Sigmoid colon (tissue), 7 donors: ENCODE data around the gene MORC2. TPM values are rescaled to one million over a fixed set of nuclear protein-coding genes. Genes with fewer than 3 reads are reported as not detected.

Source experiments
- DNase-seq: peaks from one replicate; pipeline ENCODE4 v3.0.0-alpha.2; 2019
- H3K27ac ChIP-seq, 4 donors: fragments of 200-600 bp; sonication (generic); one replicate each; pipeline ENCODE4 v1.5.1; 2016 to 2019; ENCODE audit warnings: mild to moderate bottlenecking in 1 of 4
- H3K27me3 ChIP-seq, 3 donors: fragments of 200-600 bp; sonication (generic); one replicate each; pipeline ENCODE4 v1.5.1; 2019; ENCODE audit warnings: mild to moderate bottlenecking in 1 of 3
- H3K36me3 ChIP-seq, 4 donors: fragments of 200-600 bp; sonication (generic); one replicate each; pipeline ENCODE4 v1.5.1; 2016 to 2019
- H3K4me1 ChIP-seq, 4 donors: fragments of 200-600 bp; sonication (generic); one replicate each; pipeline ENCODE4 v1.5.1; 2017 to 2019
- H3K4me3 ChIP-seq, 4 donors: fragments of 200-600 bp; sonication (generic); one replicate each; pipeline ENCODE4 v1.5.1; 2017 to 2019; ENCODE audit warnings: mild to moderate bottlenecking in 2 of 4, moderate library complexity in 1 of 4
- H3K9me3 ChIP-seq, 4 donors: fragments of 200-600 bp in 3 of 4; sonication (generic) in 3 of 4; one replicate each; pipeline versions ENCODE4 v1.5.1 to v1.6.1; 2013 to 2019
- CTCF ChIP-seq, 4 experiments: fragments of 450-650 bp in 3 of 4; fragments of 200-600 bp in 1 of 4; IDR thresholded peaks; one replicate each; pipeline ENCODE4 v1.5.1; 2016 to 2019; ENCODE audit warnings: antibody characterized with exemption in 4 of 4, mild to moderate bottlenecking in 3 of 4, moderate library complexity in 2 of 4
- EP300 ChIP-seq, 4 donors: sonication (generic); formaldehyde crosslinking; IDR thresholded peaks; one replicate each; pipeline ENCODE4 v1.6.1; 2017; ENCODE audit warnings: antibody characterized with exemption in 4 of 4
- POLR2A ChIP-seq, 2 donors: fragments of 450-650 bp; IDR thresholded peaks; one replicate each; pipeline ENCODE4 v1.6.1; 2016; ENCODE audit warnings: antibody characterized with exemption in 2 of 2, mild to moderate bottlenecking in 2 of 2, moderate library complexity in 2 of 2
- POLR2AphosphoS5 ChIP-seq, 4 donors: sonication (generic); formaldehyde crosslinking; IDR thresholded peaks; one replicate each; pipeline ENCODE4 v1.6.1; 2017; ENCODE audit warnings: antibody characterized with exemption in 4 of 4
- WGBS, 2 donors: extraction: QIAGEN DNeasy Blood & Tissue Kit; methylation state at CpG; one replicate each; pipeline ENCODE4 v1.1.7; 2013; 5-methylcytosine and 5-hydroxymethylcytosine counted together
- intact Hi-C: fragments of 100-400 bp; cut with DNase I; formaldehyde crosslinking; loops from one replicate; pipeline ENCODE4 v1.15.1; 2023
- polyA plus RNA-seq, 3 donors: library from polyadenylated mRNA; stranded (reverse); fragments of 200-250 nt; gene quantifications; one replicate each; pipeline ENCODE4 v1.2.3, GENCODE V29; 2013
- total RNA-seq, 4 donors: library from RNA; depleted of rRNA; stranded (reverse); fragments of >200 nt; gene quantifications; one replicate each; pipeline ENCODE4 v1.1.0, GENCODE V29; 2016
- donor health status: healthy with polysubstance abuse.
- donor health status: Bipolar disorder and iron deficiency.
- donor health status: healthy.

Gene MORC2
- total and polyA plus RNA-seq, 7 donors: 4.6 to 42.1 (median 15.0) TPM

- H3K36me3 ChIP-seq: peaks cover 54 to 90% (median 69%) of the 10 kb centered on the region in 4 donors
- no peak for DNase-seq
- peaks cover 0 to 23% (median 22%) of the 10 kb centered on the region in 4 donors for H3K4me1 ChIP-seq
- TF ChIP-seq POLR2A (IDR thresholded peaks at IDR 0.05): no peak
- no peak for TF ChIP-seq POLR2AphosphoS5 (IDR thresholded peaks at IDR 0.05)
- no peak for TF ChIP-seq CTCF (IDR thresholded peaks at IDR 0.05)
- no peak for TF ChIP-seq EP300 (IDR thresholded peaks at IDR 0.05)
- no peaks in the 10 kb centered on the region for H3K9me3 ChIP-seq
- H3K4me3 ChIP-seq: no peak overlapping the region
- no peak overlapping the region for H3K27ac ChIP-seq
- intact Hi-C loops: loop anchor here (5.0 kb wide), 1 partner anchor 92 kb away; no protein-coding TSS in a partner anchor
- H3K27me3 ChIP-seq: no peaks in the 10 kb centered on the region
- WGBS, 2 donors: 95 to 97% methylated on average over 4 of the region's 4 CpGs
Measured at GRCh38 chr22:30944986-30945385, 23.6 kb downstream of the MORC2 start.

GRCh38 chr22:30943368-30943767, 25.2 kb downstream of the MORC2 start:
- Histone ChIP-seq H3K4me1 (peaks cover 0 to 21% (median 15%) of the 10 kb centered on the region in 4 donors), H3K36me3 (peaks cover 51 to 90% (median 69%) of the 10 kb centered on the region in 4 donors), H3K9me3 (no peaks in the 10 kb centered on the region), H3K27me3 (no peaks in the 10 kb centered on the region), H3K4me3 (no peak overlapping the region), H3K27ac (no peak overlapping the region)
- no peak for DNase-seq
- intact Hi-C loops: no loop called here
- 57 to 77% methylated on average over 3 of the region's 3 CpGs for WGBS, 2 donors
- TF ChIP-seq CTCF (IDR thresholded peaks at IDR 0.05) (no peak), EP300 (IDR thresholded peaks at IDR 0.05) (no peak), POLR2AphosphoS5 (IDR thresholded peaks at IDR 0.05) (no peak), POLR2A (IDR thresholded peaks at IDR 0.05) (no peak)

GRCh38 chr22:30941363-30941740, 27.2 kb downstream of the MORC2 start:
- DNase-seq: no peak
- Histone ChIP-seq H3K27me3 (no peaks in the 10 kb centered on the region), H3K36me3 (peaks cover 70 to 100% (median 85%) of the 10 kb centered on the region in 4 donors), H3K27ac (no peak overlapping the region), H3K4me1 (peaks cover 0 to 1% (median 0%) of the 10 kb centered on the region in 4 donors), H3K4me3 (no peak overlapping the region), H3K9me3 (no peaks in the 10 kb centered on the region)
- intact Hi-C loops: no loop called here
- 86 to 95% methylated on average over 11 of the region's 11 CpGs for WGBS, 2 donors
- no peak for TF ChIP-seq POLR2A (IDR thresholded peaks at IDR 0.05)

GRCh38 chr22:30940685-30941362, 27.8 kb downstream of the MORC2 start:
- DNase-seq: no peak
- peaks cover 69 to 100% (median 84%) of the 10 kb centered on the region in 4 donors for H3K36me3 ChIP-seq
- no peaks in the 10 kb centered on the region for H3K9me3 ChIP-seq
- TF ChIP-seq EP300 (IDR thresholded peaks at IDR 0.05) (no peak), POLR2AphosphoS5 (IDR thresholded peaks at IDR 0.05) (no peak), CTCF (IDR thresholded peaks at IDR 0.05) (no peak), POLR2A (IDR thresholded peaks at IDR 0.05) (no peak)
- H3K4me3 ChIP-seq: no peak overlapping the region
- 72 to 90% methylated on average over 7 of the region's 7 CpGs for WGBS, 2 donors
- H3K4me1 ChIP-seq: no peaks in the 10 kb centered on the region
- H3K27me3 ChIP-seq: no peaks in the 10 kb centered on the region
- intact Hi-C loops: no loop called here
- H3K27ac ChIP-seq: no peak overlapping the region

- Histone ChIP-seq H3K27ac (no peak overlapping the region), H3K9me3 (no peaks in the 10 kb centered on the region), H3K4me3 (no peak overlapping the region), H3K4me1 (no peaks in the 10 kb centered on the region), H3K36me3 (peaks cover 47 to 100% (median 80%) of the 10 kb centered on the region in 4 donors), H3K27me3 (no peaks in the 10 kb centered on the region)
- WGBS, 2 donors: 93 to 94% methylated on average over 8 of the region's 8 CpGs
- TF ChIP-seq EP300 (IDR thresholded peaks at IDR 0.05) (no peak), POLR2AphosphoS5 (IDR thresholded peaks at IDR 0.05) (no peak), POLR2A (IDR thresholded peaks at IDR 0.05) (no peak)
- DNase-seq: no peak
- intact Hi-C loops: no loop called here
Measured at GRCh38 chr22:30934053-30934452, 34.5 kb downstream of the MORC2 start.
